Measurements from ENCODE around the gene SIK1.
"Not testable (repeated sequence)": the region's sequence is repeated elsewhere in the genome, so short reads cannot be mapped to it uniquely, and the experiment has no call there.

GRCh38 chr21:43454176-43454575, 27.2 kb upstream of the SIK1 start:
- not testable (repeated sequence) for TF ChIP-seq CTCF (IDR thresholded peaks at IDR 0.05; ENCODE audit: poor library complexity); EZH2phosphoT487 (IDR thresholded peaks at IDR 0.05; ENCODE audit: low read depth, severe bottlenecking, unreplicated experiment)
